ENCODE measurements around the gene KCTD21.
"Not testable (repeated sequence)": the region's sequence is repeated elsewhere in the genome, so short reads cannot be mapped to it uniquely, and the experiment has no call there.

Gene KCTD21

GRCh38 chr11:78189851-78190250 is 1.4 kb upstream of the KCTD21 start:
- no peak for DNase-seq

DNA sequence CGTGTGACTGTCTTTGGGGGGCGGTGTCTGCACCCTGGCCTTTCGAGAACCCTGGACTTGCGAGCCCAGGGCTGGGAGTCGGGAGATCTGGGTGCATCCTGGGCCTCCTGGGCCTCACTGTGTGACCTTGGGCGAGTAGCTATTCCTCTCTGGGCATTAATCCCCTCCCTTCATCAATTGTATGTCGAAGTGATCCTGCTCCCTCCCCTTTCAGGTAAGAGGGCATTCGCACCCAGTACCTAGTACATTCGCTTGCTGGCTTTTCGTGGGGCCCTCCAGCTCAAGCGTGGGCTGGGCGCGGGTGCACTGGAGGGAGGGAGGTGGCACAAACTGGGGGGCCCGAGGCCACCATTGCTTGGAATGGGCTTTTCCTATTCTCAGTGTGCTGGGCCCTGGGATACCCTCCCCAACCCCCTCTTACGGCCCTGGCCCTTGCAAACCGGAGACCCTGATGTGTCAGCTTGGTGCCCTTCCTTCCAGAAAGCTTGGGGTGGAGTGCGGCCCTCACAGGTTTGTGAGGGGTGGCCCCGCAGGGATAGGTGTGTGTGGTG is 823 bp upstream of the KCTD21 start:
- in situ Hi-C loops (cut with HindIII; ENCODE audit: low pct_ligation_motif_present, low pct_unique_long_range_greater_than_20kb, low sequenced_read_pairs), result no loop called here

More at GRCh38 chr11:78189851-78190250, 1.4 kb upstream of the KCTD21 start:
- in situ Hi-C loops (cut with HindIII; ENCODE audit: low pct_ligation_motif_present, low pct_unique_long_range_greater_than_20kb, low sequenced_read_pairs), result no loop called here

GRCh38 chr11:78187366-78188285 is 800 bp downstream of the KCTD21 start:
- in situ Hi-C loops (cut with HindIII; ENCODE audit: low pct_ligation_motif_present, low pct_unique_long_range_greater_than_20kb, low sequenced_read_pairs), result no loop called here
- no peak for DNase-seq

More for the DNA sequence above, 823 bp upstream of the KCTD21 start:
- peak; percentile 1 for DNase-seq

DNA sequence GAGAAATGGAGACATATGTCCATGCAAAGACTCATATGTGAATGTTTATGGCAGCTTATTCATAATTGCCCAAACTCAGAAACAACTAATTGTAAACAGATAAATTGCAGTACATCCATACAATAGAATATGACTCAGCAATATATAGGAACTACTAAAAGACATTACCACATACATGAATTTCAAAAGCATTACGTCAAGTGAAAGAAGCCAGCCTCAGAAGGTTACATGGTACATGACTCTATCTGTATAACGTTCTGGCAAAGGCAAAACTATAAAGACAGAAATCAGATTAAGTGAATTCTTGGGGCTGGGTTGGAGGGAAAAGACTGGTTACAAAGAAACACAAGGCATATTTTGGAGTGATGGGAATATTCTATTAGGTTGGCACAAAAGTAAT is 7.2 kb downstream of the KCTD21 start:
- no peak for DNase-seq
- in situ Hi-C loops (cut with HindIII; ENCODE audit: low pct_ligation_motif_present, low pct_unique_long_range_greater_than_20kb, low sequenced_read_pairs), result no loop called here

DNA sequence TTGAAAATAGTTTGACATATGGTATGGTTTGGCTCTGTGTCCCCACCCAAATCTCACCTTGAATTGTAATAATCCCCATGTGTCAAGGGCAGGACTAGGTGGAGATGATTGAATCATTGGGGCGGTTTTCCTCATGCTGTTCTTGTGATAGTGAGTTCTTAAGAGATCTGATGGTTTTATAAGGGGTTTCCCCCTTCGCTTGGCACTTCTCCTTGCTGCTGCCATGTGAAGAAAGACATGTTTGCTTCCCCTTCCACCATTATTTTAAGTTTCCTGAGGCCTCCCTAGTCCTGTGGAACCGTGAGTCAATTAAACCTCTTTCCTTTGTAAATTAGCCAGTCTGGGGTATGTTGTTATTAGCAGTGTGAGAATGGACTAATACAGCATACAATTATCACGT is 7.7 kb downstream of the KCTD21 start:
- in situ Hi-C loops (cut with HindIII; ENCODE audit: low pct_ligation_motif_present, low pct_unique_long_range_greater_than_20kb, low sequenced_read_pairs), result no loop called here
- no peak for DNase-seq

GRCh38 chr11:78179459-78180071 is 8.9 kb downstream of the KCTD21 start:
- in situ Hi-C loops (cut with HindIII; ENCODE audit: low pct_ligation_motif_present, low pct_unique_long_range_greater_than_20kb, low sequenced_read_pairs), result no loop called here
- DNase-seq, result no peak

GRCh38 chr11:78177216-78177615 is 11.2 kb downstream of the KCTD21 start:
- in situ Hi-C loops (cut with HindIII; ENCODE audit: low pct_ligation_motif_present, low pct_unique_long_range_greater_than_20kb, low sequenced_read_pairs), result no loop called here

GRCh38 chr11:78176605-78177141 is 11.8 kb downstream of the KCTD21 start:
- DNase-seq, result no peak
- in situ Hi-C loops (cut with HindIII; ENCODE audit: low pct_ligation_motif_present, low pct_unique_long_range_greater_than_20kb, low sequenced_read_pairs), result no loop called here

More at GRCh38 chr11:78177216-78177615, 11.2 kb downstream of the KCTD21 start:
- DNase-seq, result no peak

DNA sequence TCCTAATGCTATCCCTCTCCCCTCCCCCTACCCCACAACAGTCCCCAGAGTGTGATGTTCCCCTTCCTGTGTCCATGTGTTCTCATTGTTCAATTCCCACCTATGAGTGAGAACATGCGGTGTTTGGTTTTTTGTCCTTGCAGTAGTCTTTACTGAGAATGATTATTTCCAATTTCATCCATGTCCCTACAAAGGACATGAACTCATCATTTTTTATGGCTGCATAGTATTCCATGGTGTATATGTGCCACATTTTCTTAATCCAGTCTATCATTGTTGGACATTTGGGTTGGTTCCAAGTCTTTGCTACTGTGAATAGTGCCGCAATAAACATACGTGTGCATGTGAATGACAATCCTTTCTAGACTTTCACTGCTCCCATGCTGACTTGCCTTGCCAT is 12.6 kb downstream of the KCTD21 start:
- DNase-seq; in situ Hi-C loops (cut with HindIII; ENCODE audit: low pct_ligation_motif_present, low pct_unique_long_range_greater_than_20kb, low sequenced_read_pairs): not testable (repeated sequence)

- no peak for DNase-seq
- in situ Hi-C loops (cut with HindIII; ENCODE audit: low pct_ligation_motif_present, low pct_unique_long_range_greater_than_20kb, low sequenced_read_pairs), result no loop called here
Measured at GRCh38 chr11:78171951-78172350, 16.5 kb downstream of the KCTD21 start.

GRCh38 chr11:78170874-78171549 is 17.4 kb downstream of the KCTD21 start:
- DNase-seq, result no peak
- in situ Hi-C loops (cut with HindIII; ENCODE audit: low pct_ligation_motif_present, low pct_unique_long_range_greater_than_20kb, low sequenced_read_pairs), result no loop called here

DNA sequence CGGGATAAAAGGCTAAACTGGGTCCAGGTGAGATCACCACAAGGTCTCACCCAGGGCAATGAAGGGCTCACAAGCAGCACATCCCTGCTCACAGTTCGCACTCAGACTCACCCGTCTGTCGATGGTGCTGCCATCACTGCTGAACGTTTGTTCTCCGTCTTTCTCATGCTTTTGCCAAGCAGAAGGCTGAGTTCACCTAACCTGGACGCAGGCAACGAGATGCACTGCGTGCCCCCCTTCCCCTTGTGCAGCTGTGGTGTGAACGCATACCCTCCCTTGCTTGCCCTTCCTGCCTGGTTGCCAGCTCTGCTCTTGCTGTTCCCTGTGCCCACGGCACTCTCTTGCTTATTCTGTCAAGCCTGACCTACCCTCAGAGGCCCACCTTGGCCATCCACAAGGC is 18.0 kb downstream of the KCTD21 start:
- DNase-seq, result no peak
- in situ Hi-C loops (cut with HindIII; ENCODE audit: low pct_ligation_motif_present, low pct_unique_long_range_greater_than_20kb, low sequenced_read_pairs), result no loop called here

- in situ Hi-C loops (cut with HindIII; ENCODE audit: low pct_ligation_motif_present, low pct_unique_long_range_greater_than_20kb, low sequenced_read_pairs), result no loop called here
- no peak for DNase-seq
Measured at GRCh38 chr11:78168539-78169477, 19.6 kb downstream of the KCTD21 start.

- in situ Hi-C loops (cut with HindIII; ENCODE audit: low pct_ligation_motif_present, low pct_unique_long_range_greater_than_20kb, low sequenced_read_pairs), result no loop called here
- DNase-seq, result no peak
Measured at GRCh38 chr11:78166855-78167469, 21.5 kb downstream of the KCTD21 start.

DNA sequence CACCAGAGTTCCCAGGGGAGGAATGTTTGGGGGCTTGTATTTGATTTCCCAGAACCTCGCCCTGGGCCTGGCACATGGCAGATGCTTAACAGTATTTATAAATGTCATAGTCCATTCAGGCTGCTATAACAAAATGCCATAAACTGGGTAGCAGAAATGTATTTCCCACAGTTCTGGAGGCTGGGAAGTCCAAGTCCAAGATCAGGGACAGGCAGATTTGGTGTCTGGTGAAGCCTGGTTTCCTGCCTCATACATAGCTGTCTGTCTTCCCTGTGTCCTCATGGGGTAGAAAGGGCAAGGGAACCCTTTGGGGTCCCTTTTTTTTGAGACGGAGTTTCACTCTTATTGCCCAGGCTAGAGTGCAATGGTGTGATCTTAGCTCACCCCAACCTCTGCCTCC is 24.0 kb downstream of the KCTD21 start:
- in situ Hi-C loops (cut with HindIII; ENCODE audit: low pct_ligation_motif_present, low pct_unique_long_range_greater_than_20kb, low sequenced_read_pairs), result no loop called here
- no peak for DNase-seq

- DNase-seq, result no peak
- in situ Hi-C loops (cut with HindIII; ENCODE audit: low pct_ligation_motif_present, low pct_unique_long_range_greater_than_20kb, low sequenced_read_pairs), result no loop called here
Measured at GRCh38 chr11:78163828-78164227, 24.6 kb downstream of the KCTD21 start.

GRCh38 chr11:78161962-78162371 is 26.5 kb downstream of the KCTD21 start:
- no peak for DNase-seq
- in situ Hi-C loops (cut with HindIII; ENCODE audit: low pct_ligation_motif_present, low pct_unique_long_range_greater_than_20kb, low sequenced_read_pairs), result no loop called here

All from ACHN (cell line).